EL (cell line): ENCODE data around the gene LPCAT4.
"Not testable (repeated sequence)": the region's sequence is repeated elsewhere in the genome, so short reads cannot be mapped to it uniquely, and the experiment has no call there.

Experiments used
- DNase-seq: peaks from one replicate; pipeline ENCODE4 v3.0.0-alpha.2; 2016

Gene LPCAT4, protein sequence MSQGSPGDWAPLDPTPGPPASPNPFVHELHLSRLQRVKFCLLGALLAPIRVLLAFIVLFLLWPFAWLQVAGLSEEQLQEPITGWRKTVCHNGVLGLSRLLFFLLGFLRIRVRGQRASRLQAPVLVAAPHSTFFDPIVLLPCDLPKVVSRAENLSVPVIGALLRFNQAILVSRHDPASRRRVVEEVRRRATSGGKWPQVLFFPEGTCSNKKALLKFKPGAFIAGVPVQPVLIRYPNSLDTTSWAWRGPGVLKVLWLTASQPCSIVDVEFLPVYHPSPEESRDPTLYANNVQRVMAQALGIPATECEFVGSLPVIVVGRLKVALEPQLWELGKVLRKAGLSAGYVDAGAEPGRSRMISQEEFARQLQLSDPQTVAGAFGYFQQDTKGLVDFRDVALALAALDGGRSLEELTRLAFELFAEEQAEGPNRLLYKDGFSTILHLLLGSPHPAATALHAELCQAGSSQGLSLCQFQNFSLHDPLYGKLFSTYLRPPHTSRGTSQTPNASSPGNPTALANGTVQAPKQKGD

DNA sequence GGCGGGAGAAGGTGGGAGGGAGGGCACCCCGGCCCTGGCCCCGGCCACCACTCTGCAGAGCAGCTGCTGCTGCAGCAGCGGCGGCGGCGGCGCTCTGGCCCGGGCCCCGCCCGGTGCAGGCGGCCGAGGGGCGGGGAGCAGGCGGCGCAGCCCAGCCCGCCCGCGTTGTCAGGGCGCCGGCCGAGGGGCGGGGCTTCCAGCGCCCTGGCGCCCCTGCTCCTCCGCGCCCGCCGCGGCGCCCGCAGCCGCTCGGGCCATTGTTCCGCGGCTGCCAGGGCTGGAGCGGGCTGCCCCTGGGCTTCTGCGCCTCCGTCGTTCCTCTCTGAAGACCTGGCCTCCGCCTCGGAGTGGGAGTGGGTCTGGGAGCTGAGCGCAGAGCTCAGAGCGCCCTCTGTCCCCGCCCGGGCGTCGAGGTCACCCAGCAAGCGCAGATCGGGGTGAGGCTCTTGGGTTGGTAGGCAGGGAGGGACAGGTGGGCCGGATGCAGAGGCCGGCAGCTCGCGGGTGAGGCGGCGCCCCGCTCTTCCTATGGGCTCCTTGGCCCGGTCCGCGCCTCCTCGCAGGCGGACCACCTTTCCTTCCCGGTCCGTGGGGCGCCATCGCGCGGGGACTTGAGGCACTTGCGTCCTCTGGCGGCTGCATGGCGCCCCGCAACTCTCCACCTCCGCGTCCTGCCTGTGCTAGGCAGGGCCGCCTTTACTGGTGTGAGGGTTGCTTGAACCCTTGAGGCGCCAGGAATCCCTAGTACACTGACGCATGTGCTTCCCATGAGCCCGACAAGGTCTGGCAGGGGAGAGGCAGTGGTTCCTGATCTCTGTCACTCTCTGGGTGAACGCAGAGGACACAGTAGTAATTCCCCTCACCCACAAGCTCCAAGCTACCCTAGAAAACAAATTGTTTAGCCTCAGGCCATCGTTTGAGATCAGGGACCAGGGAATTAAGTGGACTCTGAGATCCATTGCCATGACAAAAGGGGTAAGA is at the start of gene LPCAT4:
Gene LPCAT4, minus strand, starts transcription at position 96 of the 981 bp plus-strand sequence. CDS start 96 bp downstream, outside the sequence.
- DNase-seq: peak; percentile 87

DNA sequence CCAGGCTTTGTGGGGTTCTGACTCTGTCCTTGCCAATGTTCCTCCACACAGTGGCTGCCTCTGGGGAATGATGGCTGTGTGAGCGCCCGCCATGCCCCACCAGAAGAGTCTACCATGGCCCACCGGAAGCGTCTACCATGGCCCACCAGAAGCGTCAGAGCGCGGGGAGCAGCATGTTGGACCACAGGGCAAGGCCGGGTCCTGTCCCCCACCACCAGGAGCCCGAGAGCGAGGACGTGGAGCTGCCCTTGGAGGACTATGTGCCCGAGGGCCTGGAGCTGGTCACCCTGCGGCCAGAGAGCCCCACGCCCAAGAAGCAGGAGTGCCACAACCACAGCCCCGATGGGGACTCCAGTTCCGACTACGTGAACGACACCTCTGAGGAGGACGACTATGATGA is 42.5 kb upstream of the LPCAT4 start:
- not testable (repeated sequence) for DNase-seq

DNA sequence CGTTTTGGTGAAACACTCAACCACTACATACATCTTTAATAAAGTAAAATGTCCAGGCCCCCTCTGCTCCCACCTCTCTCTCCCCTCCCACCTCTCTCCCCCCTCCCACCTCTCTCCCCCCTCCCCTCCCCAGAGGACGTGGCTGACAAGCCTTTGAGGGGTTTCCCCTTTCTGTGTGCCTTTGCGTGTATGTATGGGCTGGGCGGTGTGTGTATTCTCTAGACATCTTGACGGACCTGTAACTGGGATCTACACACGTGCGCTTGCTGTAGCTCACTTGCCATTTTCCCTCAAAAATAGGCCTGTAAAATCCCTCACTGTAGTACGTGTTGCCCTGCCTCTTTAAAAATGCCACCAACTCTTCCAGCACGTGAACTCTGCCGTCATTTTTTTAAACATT is 42.0 kb upstream of the LPCAT4 start:
- DNase-seq: not testable (repeated sequence)

DNA sequence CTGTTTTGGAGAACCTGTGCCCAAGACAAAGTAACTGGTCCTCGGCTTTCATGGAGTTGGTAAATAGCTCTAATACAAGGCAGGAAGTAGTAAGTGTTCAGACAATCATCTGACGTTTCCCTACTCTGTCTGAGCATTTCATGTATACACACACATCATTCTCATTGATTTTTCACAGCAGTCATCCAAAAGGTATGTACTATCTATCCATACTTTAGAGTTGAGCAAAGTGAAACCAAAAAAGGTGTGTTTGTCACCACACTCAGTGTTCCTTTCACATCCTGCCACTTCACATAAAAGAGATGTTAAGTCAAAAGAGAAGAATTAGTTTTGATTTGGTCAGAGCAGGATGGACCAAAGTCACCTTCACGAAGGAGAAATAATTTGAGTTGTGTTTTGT is 36.9 kb upstream of the LPCAT4 start:
- DNase-seq: not testable (repeated sequence)

DNA sequence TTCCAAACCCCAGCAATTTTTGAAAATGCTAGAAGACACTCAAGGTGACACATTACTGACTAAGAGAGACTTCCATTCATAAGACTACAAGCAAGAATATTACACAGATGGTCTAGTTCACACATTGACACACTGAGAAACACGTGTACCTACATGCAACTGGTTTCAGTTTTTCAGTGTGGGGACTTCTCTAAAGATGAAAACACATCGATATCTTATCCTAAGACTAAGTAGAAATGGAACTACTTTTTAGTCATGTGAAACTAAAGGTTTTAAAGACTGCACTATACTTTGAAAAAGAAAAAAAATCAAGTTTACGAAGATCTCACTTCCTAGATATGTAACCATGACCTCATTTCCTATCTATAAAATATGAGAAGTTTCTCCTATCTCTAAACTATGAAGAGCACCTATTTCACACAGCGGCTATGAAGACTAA is 36.2 kb upstream of the LPCAT4 start:
- DNase-seq: not testable (repeated sequence)

DNA sequence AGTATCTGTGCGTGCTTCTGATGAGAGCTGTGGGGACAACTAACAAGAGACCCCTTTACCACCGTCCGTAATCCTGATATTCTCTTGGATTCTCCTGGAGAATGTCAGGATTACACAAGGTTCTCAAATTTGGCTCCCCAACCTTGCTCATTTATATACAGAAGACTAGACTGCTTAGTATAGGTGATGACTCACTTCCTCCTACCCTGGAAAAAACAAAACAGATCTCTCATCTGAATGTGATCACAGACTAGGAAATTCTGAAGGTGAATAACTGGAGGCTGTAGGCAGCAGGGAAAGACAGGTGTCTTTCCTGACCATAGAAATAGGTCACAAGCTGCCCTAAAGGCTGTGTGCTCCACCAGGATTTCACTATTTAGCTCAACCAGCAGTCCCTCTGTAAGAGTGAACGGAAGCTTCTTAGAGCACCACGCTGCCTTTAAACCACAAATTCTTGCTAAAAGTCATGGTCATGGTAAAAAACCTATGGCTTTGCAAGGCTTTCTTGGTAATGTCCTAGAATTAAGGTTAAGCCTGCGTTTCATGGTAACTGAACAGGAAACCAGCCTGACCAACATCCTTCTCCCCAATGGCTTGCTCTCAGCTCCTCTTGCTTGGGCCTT is 30.8 kb upstream of the LPCAT4 start:
- DNase-seq: not testable (repeated sequence)

DNA sequence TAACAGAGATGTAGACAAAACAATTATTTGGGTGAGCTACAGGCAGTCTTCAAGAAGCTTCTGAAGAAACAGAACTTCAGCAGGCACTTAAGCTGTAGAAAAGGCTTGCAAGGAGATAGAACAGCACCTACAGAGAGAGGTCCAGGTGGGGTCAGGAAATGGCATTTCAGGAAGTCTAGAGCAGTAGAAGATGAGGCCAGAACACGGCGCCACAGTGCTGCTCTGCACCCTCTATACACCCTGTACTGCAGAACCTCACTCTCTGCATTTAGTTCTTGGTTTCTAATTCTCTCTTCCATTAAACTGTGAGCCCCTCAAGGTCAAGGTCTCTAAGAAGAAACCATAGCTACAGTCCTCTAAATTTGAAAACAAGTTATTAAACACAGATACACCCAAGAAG is 26.0 kb upstream of the LPCAT4 start:
- not testable (repeated sequence) for DNase-seq

DNA sequence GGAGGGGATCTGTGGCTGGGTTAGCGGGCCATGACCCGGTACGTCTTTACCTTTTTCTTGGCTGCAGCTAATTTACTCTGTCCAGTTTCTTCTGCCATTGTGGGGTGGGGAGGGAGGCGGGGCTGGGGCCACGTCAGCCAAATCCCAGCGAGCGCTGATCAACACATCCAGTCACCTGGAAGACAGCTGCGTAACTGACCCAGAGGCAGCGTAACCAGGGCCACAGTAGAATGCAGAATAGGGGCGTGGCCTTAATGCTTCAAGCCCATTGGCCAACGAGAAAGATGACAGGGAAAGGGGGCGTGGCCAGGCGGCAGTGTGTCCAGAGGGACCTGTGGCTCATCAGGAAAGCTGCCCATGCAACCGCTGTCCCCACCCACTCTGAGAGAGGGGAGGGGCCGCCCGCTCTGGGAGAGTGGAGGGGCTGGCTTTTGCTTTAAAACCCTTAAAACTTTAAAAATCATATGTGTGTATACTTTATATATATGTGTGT is 22.6 kb upstream of the LPCAT4 start:
- DNase-seq: not testable (repeated sequence)

DNA sequence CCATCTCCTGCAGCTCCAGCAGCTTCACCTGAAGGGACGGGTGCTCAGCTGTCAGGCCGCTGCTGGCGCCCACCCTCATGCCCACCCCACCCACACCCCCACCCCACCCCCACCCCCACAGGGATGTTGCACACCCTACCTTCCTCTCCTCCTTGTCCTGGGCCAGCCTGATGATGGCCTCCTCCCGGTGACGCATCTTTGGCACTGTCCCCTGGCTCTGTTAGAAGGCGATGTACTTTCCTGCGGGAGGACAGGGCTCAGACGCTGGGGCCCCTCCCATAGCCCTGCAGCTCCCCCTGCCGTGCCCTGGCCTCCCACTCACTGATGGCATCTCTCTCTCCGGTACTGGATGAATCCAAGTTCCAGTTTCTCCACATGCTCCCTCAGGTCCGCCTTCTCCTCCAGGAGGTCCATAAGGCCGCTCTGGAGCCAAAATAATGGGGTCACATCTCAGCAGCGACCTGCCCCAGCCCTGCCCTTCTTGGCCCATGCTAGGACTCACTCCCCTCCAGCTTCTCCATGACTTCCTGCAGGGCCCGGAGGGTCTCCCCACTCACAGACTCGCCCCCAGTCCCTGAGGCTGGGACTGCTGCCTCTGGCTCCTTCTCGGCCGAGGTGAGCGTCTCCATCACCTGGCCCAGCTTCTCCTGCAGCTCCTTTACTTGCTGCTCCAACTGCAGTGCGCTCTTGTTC is 15.0 kb upstream of the LPCAT4 start:
- DNase-seq: not testable (repeated sequence)

DNA sequence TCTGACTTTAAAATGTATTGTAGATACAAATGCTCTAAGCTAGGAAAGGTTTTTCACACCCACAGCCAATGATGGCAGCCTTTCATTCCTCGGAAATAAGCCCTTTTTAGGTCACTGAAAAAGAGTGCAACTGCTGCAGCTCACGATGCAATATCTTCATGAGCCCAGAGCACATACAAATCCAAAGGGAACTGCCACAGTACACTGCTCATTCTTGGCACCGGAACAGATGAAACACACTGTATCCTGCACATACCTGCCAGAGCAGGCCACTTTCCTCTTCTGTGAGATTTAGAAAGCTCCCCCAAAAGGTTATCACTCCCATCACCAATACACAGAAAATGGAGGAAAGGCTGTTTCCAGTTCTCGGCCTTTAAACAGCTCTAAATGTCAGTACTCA is 13.5 kb upstream of the LPCAT4 start:
- DNase-seq: not testable (repeated sequence)

DNA sequence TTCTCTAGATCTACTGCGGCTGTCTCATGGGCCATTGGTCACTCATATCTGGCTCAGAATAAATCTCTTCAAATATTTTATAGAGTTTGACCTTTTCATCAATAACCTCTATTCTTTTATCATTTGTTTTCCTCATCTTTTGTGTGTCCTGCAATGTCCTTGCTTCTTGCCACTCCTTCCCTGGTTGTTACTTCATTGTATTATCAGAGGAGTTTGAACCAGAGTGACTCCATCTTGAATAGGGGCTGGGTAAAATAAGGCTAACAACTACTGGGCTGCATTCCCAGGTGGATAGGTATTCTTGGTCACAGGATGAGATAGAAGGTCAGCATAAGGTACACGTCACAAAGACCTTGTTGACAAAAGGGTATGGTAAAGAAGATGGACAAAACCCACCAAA is 9.9 kb upstream of the LPCAT4 start:
- no peak for DNase-seq

DNA sequence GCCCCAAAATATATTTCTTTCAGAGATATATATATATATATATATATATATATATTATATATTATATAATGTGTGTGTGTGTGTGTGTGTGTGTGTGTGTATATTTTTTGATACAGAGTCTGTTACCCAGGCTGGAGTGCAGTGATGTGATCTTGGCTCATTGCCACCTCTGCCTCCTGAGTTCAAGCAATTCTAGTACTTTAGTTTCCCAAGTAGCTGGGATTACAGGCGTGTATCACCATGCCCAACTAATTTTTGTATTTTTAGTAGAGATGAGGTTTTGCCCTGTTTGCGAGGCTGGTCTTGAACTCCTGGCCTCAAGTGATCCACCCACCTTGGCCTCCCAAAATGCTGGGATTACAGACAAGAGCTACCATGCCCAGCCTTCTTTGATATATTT is 8.5 kb upstream of the LPCAT4 start:
- not testable (repeated sequence) for DNase-seq

DNA sequence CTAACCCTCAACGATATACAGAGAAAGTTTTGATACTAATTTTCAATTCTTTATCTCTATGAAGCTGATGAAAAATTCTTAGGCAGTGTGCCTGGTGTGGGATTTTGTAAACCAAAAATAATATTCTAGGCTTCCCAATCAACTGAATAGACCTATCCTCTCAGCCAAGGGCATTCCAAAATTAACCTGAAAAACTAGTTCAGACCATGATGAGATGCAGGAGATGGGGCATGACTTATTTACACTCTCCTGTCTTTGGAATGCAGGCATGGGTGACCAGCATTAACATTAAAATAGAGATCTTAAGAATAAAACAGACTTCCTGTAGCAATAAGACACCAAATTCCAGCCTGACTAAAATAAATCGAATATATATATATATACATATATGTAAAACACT is 7.8 kb upstream of the LPCAT4 start:
- DNase-seq: no peak

DNA sequence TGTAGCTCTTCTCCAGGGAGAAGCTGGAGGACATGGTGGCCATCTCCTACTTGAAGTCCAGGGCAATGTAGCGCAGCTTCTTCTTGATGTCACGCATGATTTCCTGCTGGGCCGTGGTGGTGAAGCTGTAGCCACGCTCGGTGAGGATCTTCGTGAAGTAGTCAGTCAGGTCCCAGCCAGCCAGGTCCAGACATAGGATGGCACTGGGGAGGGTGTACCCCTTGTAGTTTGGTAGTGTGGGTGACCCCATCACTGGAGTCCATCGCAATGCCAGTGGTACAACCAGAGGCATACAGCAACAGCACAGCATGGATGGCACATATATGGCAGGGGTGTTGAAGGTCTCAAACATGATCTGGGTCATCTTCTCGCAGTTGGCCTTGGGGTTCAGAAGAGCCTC is 7.0 kb upstream of the LPCAT4 start:
- no peak for DNase-seq

DNA sequence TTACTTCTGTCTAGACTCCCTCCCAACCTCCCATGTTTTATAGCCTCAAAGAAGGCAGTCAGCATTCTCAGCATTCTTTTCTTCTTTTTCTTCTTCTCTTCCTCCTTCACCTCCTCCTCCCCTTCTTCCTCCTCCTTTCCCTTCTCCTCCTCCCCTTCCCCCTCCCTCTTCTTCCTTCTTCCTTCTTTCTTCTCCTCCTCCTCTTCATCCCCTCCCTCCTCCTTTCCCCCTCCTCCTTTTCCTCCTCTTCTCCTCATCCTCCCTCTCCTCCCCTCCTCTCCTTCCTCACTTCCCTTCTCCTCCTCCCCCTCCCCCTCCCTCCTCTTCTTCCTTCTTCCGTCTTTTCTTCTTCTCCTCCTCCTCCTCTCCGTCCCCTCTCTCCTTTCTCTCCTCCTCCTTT is 3.6 kb upstream of the LPCAT4 start:
- no peak for DNase-seq

DNA sequence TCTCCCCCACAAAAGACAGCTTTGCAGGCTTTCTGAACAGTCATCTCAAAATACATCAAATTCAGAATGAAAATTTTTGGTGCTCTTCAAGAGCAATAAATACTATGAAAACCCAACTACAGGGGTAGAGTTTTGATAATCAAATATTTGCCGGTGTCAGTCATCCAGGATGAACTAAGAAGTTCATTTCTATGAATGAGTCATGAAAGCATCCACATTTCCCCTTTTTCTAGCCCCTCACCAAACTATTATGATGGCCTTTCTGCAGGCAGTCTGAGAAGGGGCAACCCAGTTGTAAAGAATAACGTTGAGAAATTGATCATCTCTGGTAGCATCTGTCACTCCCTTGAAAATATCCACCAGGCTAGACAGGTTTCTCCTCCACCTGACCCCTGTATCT is 3.1 kb upstream of the LPCAT4 start:
- no peak for DNase-seq

DNA sequence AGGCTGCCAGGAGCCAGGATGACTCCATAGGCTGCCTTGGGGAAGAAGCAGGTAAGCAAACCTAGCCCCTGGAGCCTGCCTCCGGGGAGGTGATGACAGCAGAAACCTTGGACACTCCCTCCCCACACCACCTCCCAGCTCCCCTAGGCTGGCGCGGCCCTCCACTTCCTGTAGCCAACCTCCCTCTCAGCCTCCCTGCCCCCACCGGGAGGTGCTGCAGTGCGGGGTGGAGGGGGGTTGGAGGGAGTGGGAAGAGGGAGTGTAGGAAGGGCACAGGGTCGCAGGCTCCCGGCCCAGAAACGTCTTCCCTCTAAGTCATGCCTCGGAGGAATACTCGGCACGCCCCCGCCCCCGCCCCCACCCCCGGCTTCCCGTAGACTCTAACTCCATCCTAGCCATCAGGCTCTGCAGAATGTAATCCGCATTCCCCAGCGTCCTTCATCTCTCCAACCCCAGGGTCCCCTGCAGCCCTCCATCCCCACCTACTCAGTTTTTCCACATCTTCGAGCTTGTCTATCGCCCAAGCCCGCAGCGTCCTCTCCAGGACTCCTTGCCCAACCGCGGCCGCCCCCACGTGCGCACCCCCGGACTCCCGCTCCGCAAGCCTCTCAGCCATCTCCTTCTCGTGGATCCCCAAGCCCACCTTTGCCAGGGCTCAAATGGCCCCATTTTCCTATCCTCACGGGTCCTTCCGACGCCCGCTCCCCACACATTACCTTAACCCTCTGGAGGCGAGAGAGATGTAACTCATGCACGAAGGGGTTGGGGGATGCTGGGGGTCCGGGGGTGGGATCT is 528 bp downstream of the LPCAT4 start:
- peak; percentile 76 for DNase-seq

DNA sequence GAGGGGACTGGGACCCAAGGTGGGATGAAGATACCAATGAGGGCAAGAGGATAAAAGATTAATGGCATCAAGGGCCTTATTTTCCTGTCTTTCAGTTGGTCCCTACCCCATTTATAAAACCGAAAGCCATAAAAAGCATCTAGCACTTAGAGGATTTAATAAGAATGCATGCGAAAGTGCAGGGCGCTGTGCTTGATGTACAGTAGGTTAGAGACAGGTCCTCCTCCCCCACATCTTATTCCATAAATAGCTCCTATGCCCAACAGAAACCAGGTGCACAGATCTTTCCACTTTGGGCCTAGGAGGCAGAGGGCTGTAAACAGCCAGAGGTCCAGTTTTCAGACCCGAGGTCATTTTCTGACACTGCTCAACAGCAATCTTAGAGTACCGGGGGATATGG is 1.2 kb downstream of the LPCAT4 start:
- DNase-seq: no peak

DNA sequence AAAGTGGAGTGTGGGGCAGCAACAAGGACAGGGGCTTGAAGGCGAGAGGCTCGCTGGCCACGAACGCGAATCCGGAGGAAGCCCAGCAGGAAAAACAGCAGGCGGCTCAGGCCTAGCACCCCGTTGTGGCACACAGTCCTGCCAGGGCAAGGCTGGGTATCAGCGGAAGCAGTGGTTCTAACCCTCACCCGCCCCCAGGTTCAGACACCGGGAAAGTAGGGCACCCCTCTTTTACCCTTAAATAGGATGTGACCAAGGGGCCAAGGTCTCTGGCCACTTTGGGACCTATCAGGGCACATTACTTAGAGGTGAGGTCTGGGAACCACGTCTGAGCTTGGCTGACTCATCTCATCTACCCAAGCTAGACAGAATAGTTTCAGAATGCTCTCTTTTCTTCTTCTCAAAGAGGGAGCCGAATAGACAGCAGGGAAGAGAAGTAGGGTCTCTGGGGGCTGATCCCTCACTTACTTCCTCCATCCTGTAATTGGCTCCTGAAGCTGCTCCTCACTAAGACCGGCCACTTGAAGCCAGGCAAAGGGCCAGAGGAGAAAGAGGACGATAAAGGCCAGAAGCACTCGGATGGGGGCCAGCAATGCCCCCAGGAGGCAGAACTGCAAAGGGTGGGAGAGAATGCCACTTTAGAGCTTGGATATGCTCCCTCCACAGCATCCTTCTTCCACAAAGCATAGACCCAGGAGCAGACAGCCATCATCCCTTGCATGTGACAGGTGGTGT is 1.7 kb downstream of the LPCAT4 start:
- DNase-seq: no peak

DNA sequence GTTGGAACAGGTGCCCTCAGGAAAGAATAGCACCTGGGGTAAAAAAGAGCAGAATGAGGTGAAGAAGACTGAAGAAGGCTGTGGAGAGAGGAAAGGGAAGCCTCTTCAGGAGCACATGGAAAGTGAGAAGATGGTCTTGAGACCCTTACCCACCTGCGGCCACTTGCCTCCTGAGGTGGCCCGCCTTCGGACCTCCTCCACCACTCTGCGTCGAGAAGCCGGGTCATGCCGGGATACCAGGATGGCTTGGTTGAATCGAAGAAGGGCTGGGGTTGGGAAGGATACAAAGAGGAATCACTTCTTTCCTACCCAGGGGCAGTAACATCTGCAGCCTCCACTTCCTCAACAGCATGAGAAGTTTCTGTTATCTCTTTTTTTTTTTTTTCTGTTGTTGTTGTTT is 3.0 kb downstream of the LPCAT4 start:
- no peak for DNase-seq
